CD8-positive, alpha-beta memory T cell (primary cell): ENCODE measurements around the gene ARHGAP27. TPM values are rescaled to one million over a fixed set of nuclear protein-coding genes. Genes with fewer than 3 reads are reported as not detected.
"Not testable (repeated sequence)": the region's sequence is repeated elsewhere in the genome, so short reads cannot be mapped to it uniquely, and the experiment has no call there.

Experiments
- CTCF ChIA-PET: fragments of 350-600 bp; sonication (Branson Sonifier 250); formaldehyde crosslinking; loops from one replicate; lab custom pipeline; 2021; ENCODE audit warnings: antibody characterized with exemption; lab: Charles Lee
- POLR2A ChIA-PET: fragments of 350-600 bp; sonication (Branson Sonifier 250); formaldehyde crosslinking; loops from one replicate; lab custom pipeline; 2021; ENCODE audit warnings: antibody characterized with exemption; lab: Charles Lee
- DNase-seq, 5 donors: peaks; one replicate each; pipeline versions ENCODE4 v3.0.0 to v3.0.0-alpha.2; 2020 to 2022; ENCODE audit warnings: mixed read lengths in 1 of 5
- H3K27ac ChIP-seq: one replicate; pipeline ENCODE4 v1.7.0; 2013; ENCODE audit warnings: low read depth, mild to moderate bottlenecking, low read length, moderate library complexity
- H3K27me3 ChIP-seq: 2 replicates; pipeline ENCODE4 v1.7.0; 2013; ENCODE audit warnings: low read length, mild to moderate bottlenecking; ENCODE audit not compliant: insufficient read depth, poor library complexity, severe bottlenecking
- H3K36me3 ChIP-seq: 2 replicates; pipeline ENCODE4 v1.7.0; 2013; ENCODE audit warnings: mild to moderate bottlenecking, low read length, moderate library complexity; ENCODE audit not compliant: insufficient read depth
- H3K4me1 ChIP-seq: 2 replicates; pipeline ENCODE4 v1.7.0; 2013; ENCODE audit warnings: mild to moderate bottlenecking, low read length, moderate library complexity; ENCODE audit not compliant: insufficient read depth
- H3K4me3 ChIP-seq: 2 replicates; pipeline ENCODE4 v1.7.0; 2013; ENCODE audit warnings: mild to moderate bottlenecking, low read length
- H3K9me3 ChIP-seq: 2 replicates; pipeline ENCODE4 v1.7.0; 2013; ENCODE audit warnings: mild to moderate bottlenecking, low read length
- H3K27ac Mint-ChIP-seq, 8 donors: one replicate each; pipeline ENCODE4 v1.8.0; 2020 to 2021; ENCODE audit warnings: mixed read lengths in 8 of 8, mild to moderate bottlenecking in 6 of 8, inconsistent platforms in 3 of 8, moderate library complexity in 3 of 8
- H3K27me3 Mint-ChIP-seq, 2 donors: one replicate each; pipeline ENCODE4 v1.8.0; 2020 to 2021; ENCODE audit warnings: mixed read lengths in 2 of 2, mild to moderate bottlenecking in 1 of 2, moderate library complexity in 1 of 2
- H3K36me3 Mint-ChIP-seq, 3 donors: one replicate each; pipeline ENCODE4 v1.8.0; 2020 to 2021; ENCODE audit warnings: mixed read lengths in 3 of 3, inconsistent platforms in 1 of 3, mild to moderate bottlenecking in 1 of 3
- H3K4me1 Mint-ChIP-seq, 3 donors: one replicate each; pipeline ENCODE4 v1.8.0; 2020 to 2021; ENCODE audit warnings: mixed read lengths in 3 of 3, inconsistent platforms in 1 of 3, mild to moderate bottlenecking in 1 of 3
- H3K4me3 Mint-ChIP-seq, 7 donors: one replicate each; pipeline ENCODE4 v1.8.0; 2020 to 2021; ENCODE audit warnings: mixed read lengths in 7 of 7, mild to moderate bottlenecking in 6 of 7, moderate library complexity in 4 of 7, inconsistent platforms in 2 of 7
- H3K9me3 Mint-ChIP-seq, 5 donors: one replicate each; pipeline ENCODE4 v1.8.0; 2020 to 2022; ENCODE audit warnings: mixed read lengths in 5 of 5, mild to moderate bottlenecking in 3 of 5, moderate library complexity in 2 of 5, inconsistent platforms in 1 of 5
- polyA plus RNA-seq: library from polyadenylated mRNA; unstranded; fragments of 300-500 nt; fragmentation: Illumina TruSeq; gene quantifications from one replicate; pipeline ENCODE4 v1.2.3, GENCODE V29; 2021
- total RNA-seq, 2 experiments: library from RNA; stranded (reverse); gene quantifications; one replicate each; pipeline ENCODE4 v1.2.3, GENCODE V29; 2021

The ARHGAP27 gene
- total and polyA plus RNA-seq, 3 experiments from 2014 or later: 32.3 to 43.8 (median 39.9) TPM

GRCh38 chr17:45449260-45449659 lies 16.6 kb upstream of the ARHGAP27 start:
- H3K27me3 ChIP-seq, H3K27ac ChIP-seq, H3K4me3 Mint-ChIP-seq, H3K9me3 ChIP-seq, POLR2A ChIA-PET, H3K9me3 Mint-ChIP-seq, DNase-seq, H3K4me3 ChIP-seq, H3K36me3 ChIP-seq, H3K4me1 ChIP-seq, CTCF ChIA-PET, H3K27me3 Mint-ChIP-seq: not testable (repeated sequence)
- Mint-ChIP-seq H3K27ac (peak overlapping the region in 1 of 8 donors; percentile 48), H3K4me1 (peaks cover 10 to 14% (median 12%) of the 10 kb centered on the region in 3 donors), H3K36me3 (peaks cover 0 to 40% (median 4%) of the 10 kb centered on the region in 3 donors)

GRCh38 chr17:45448483-45448882 lies 15.8 kb upstream of the ARHGAP27 start:
- H3K4me3 Mint-ChIP-seq, H3K4me1 ChIP-seq, H3K27ac ChIP-seq, POLR2A ChIA-PET, H3K27me3 Mint-ChIP-seq, H3K9me3 Mint-ChIP-seq, H3K36me3 ChIP-seq, H3K9me3 ChIP-seq, H3K27me3 ChIP-seq, H3K4me3 ChIP-seq, DNase-seq, CTCF ChIA-PET: not testable (repeated sequence)
- H3K27ac Mint-ChIP-seq: peak overlapping the region in 2 of 8 donors; percentile 2 to 21
- H3K4me1 Mint-ChIP-seq: peaks cover 10 to 14% (median 12%) of the 10 kb centered on the region in 3 donors
- peaks cover 0 to 39% (median 4%) of the 10 kb centered on the region in 3 donors for H3K36me3 Mint-ChIP-seq

DNA sequence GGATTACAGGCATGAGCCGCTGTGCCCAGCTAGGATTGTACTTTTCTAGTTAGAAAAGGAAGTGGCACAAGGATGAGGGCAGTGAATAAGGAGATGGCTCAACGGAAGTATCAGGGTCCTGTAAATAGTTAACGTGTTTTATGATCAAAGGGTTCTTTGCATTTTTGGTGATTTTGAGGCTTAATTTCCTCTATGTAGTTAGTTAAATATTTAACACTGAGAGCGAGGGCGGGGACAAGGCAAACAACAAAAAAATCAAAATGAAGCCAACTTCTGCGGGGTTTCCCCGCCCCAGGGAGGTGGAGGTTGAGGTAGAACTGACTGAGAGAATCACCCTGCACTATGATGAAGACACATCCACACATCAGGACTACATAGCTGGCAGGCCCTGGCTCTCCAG lies 15.4 kb upstream of the ARHGAP27 start:
- H3K9me3 Mint-ChIP-seq, H3K27ac ChIP-seq, H3K27me3 Mint-ChIP-seq, H3K4me1 ChIP-seq, H3K9me3 ChIP-seq, CTCF ChIA-PET, POLR2A ChIA-PET, H3K36me3 ChIP-seq, H3K4me3 ChIP-seq, H3K27me3 ChIP-seq, H3K4me3 Mint-ChIP-seq: not testable (repeated sequence)
- peak in 1 of 5 donors; percentile 26 for DNase-seq
- Mint-ChIP-seq H3K27ac (peak overlapping the region in 2 of 8 donors; percentile 2 to 21), H3K36me3 (peaks cover 0 to 39% (median 4%) of the 10 kb centered on the region in 3 donors), H3K4me1 (peaks cover 10 to 14% (median 12%) of the 10 kb centered on the region in 3 donors)

DNA sequence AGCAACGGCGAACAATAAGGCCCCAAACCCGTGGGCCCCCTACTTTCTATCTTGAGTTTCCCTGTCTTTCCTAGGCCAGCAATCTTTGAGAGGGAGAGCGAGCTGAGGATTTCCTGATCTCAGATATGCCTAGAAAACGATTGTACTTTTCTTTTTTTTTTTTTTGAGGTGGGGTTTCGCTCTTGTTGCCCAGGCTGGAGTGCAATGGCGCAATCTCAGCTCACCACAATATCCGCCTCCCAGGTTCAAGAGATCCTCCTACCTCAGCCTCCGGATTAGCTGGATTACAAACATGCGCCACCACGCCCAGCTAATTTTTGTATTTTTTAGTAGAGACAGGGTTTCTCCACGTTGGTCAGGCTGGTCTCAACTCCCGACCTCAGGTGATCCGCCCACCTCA lies 15.0 kb upstream of the ARHGAP27 start:
- H3K27me3 Mint-ChIP-seq, H3K27ac ChIP-seq, H3K27ac Mint-ChIP-seq, H3K27me3 ChIP-seq, H3K4me3 ChIP-seq, POLR2A ChIA-PET, H3K36me3 ChIP-seq, CTCF ChIA-PET, H3K9me3 ChIP-seq, H3K4me3 Mint-ChIP-seq, H3K4me1 ChIP-seq, H3K9me3 Mint-ChIP-seq: not testable (repeated sequence)
- peaks cover 10 to 12% (median 12%) of the 10 kb centered on the region in 3 donors for H3K4me1 Mint-ChIP-seq
- H3K36me3 Mint-ChIP-seq: peaks cover 0 to 36% (median 4%) of the 10 kb centered on the region in 3 donors
- peak in 1 of 5 donors; percentile 8 for DNase-seq

DNA sequence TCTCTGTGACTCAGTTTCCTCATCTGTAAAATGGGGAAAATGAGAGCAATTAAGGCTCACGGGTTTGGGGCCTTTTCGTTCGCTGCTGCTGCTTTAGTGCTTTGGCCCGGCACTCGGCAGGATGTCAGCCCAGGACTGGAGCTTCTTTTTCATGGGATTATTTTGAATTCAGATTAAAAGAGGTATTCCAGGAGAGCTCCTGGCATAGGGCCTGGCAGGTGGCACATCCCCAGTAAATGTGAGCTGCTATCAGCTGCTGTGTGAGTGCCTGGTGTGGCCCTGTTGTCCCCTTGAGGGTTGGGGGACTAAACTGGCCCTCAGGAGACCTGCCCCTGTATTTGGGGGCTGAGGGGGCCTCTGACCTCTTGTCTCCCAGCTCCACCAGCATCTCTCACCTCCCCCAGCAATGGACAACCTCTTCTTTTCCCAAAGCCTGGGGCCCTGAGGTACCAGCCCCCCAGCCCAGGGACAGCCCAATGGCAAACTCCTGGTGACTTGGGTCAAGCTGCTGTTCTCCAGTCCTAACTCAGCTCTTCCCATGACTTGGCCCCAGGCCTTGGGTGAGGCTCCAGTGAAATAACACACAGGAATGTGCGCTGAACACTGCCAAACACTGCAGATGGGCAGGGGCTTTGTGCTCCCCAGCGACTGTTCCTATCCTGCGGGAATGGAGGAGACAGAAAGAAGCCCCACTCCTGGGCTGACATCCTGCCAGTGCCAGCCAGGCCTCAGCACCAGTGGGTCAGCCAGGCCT lies 14.4 kb upstream of the ARHGAP27 start:
- Mint-ChIP-seq H3K27ac (peak overlapping the region in 3 of 8 donors; percentile 27 to 61 (median 41)), H3K36me3 (peaks cover 0 to 35% (median 4%) of the 10 kb centered on the region in 3 donors), H3K4me1 (peaks cover 10 to 12% (median 12%) of the 10 kb centered on the region in 3 donors)
- H3K4me1 ChIP-seq, H3K4me3 Mint-ChIP-seq, H3K9me3 ChIP-seq, H3K9me3 Mint-ChIP-seq, H3K27ac ChIP-seq, H3K27me3 ChIP-seq, H3K4me3 ChIP-seq, POLR2A ChIA-PET, CTCF ChIA-PET, DNase-seq, H3K27me3 Mint-ChIP-seq, H3K36me3 ChIP-seq: not testable (repeated sequence)

DNA sequence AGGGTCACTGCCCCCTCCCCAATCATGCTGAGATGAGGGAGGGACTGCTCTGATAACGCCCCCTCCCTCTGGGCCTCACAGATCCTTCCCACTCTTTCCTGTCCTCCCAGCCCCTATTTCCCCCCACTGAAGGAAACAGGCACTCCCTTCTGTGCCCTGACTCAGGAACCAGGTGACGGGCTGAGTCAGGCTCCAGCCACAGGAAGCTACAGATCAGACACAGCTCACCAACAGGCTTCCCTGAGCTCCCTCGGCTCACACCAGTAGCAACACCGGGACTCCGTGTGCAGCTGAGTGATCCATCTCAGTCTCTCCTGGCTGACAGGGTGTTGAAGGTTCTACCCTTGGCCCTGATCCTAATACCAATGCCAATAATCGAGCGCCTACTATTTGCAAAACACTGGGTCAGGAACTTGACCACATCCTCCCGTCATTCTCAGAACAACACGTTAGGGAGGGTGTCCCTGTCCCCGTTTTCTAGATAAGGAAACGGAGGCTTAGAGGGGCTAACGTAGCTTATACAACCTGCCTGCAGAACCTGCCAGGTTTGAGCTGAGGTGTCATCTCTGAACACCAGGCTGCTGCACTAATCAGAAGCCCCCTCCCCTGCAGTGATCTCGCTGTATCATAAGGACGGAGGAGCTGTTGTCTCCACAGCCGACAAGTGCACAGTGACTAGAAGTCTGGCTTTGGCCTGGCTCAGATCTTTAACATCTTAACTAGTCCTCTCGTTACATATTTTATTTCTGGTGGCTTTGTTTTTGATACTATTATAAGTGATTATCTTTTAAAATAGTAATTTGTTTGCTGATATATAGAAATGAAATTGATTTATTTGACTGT lies 13.5 kb upstream of the ARHGAP27 start:
- H3K4me1 ChIP-seq, DNase-seq, H3K27me3 Mint-ChIP-seq, H3K27me3 ChIP-seq, CTCF ChIA-PET, H3K27ac ChIP-seq, POLR2A ChIA-PET, H3K4me3 ChIP-seq, H3K36me3 ChIP-seq, H3K9me3 ChIP-seq, H3K9me3 Mint-ChIP-seq: not testable (repeated sequence)
- peaks cover 10 to 12% (median 12%) of the 10 kb centered on the region in 3 donors for H3K4me1 Mint-ChIP-seq
- H3K27ac Mint-ChIP-seq: peak overlapping the region; percentile 64 to 87 (median 81)
- peak overlapping the region; percentile 38 to 76 (median 56) for H3K4me3 Mint-ChIP-seq
- peaks cover 0 to 36% (median 4%) of the 10 kb centered on the region in 3 donors for H3K36me3 Mint-ChIP-seq

DNA sequence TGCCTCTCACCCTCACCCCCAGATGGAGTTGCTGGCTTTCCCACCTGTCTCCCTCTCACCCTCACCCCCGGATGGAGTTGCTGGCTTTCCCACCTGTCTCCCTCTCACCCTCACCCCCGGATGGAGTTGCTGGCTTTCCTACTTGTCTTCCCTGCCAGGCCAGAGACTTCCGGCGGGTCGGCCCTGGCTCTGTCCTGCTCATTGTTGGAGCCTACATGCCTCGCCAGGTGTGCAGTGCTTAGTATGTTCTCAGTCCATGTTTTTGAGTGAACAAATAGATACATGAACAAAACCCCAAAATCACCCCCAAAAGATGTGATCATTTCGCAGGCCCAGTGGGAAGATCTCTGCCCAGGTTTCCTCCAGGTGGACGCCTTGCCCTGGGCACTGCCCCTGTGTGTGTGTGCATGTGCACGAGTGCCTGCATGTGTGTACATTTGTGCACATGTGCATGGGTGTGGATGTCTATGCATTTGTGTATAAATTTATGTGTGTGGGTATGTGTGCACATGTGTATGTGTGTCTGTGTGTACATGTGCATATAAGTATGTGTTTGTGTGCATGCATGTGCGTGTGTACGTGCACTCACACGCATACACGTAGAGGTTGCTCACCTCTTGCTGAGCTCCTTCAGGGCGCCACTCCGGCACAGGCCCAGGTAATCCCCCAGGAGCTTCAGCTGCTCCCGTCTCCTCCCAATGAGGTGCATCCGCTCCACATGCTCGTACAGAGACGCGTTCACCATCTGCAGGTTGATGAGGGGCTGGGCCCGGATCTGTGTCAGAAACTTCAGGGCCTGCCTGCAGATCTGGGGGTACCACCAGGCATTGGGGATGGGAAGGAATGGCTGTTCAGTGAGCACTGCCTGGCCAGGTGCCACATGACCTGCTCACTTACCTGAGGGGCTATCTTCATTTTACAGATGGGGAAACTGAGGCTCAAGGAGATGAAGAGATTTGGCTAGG lies 12.5 kb upstream of the ARHGAP27 start:
- H3K4me1 ChIP-seq, H3K9me3 Mint-ChIP-seq, H3K9me3 ChIP-seq, POLR2A ChIA-PET, H3K27me3 ChIP-seq, CTCF ChIA-PET, H3K27ac ChIP-seq, DNase-seq, H3K36me3 ChIP-seq, H3K27me3 Mint-ChIP-seq, H3K4me3 ChIP-seq: not testable (repeated sequence)
- H3K4me3 Mint-ChIP-seq: peak overlapping the region in 1 of 7 donors; percentile 69
- peaks cover 10 to 14% (median 12%) of the 10 kb centered on the region in 3 donors for H3K4me1 Mint-ChIP-seq
- H3K36me3 Mint-ChIP-seq: peaks cover 0 to 36% (median 4%) of the 10 kb centered on the region in 3 donors
- peak overlapping the region in 2 of 8 donors; percentile 61 for H3K27ac Mint-ChIP-seq
